ENCODE data around the gene RNASEL.

DNA sequence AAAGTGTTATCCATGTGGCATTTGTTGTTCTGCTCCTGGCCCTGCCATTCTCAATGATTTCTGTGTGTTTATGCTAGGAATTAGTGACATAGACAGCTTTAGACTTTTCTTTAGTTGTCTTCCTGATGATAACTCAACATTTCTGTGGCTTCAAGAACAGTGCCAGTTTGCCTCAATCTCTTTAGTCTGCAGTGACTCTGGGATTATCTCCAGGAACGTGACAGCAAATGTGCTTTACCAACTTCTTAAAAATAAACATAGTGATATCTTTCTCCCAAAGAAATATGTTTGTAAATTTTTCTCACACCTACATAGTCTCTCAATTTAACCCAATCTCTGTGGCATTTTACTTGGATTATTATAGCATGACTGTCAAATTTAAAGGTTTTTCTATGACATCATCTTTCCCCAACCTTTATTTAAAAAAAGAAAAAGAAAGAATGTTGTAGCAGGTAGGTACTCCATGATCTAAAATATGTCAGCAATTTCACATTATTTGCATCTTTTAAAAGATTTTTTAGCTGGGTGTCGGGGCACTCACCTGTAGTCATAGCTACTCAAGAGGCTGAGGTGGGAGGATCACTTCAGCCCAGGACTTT, 24.6 kb downstream of the RNASEL start:
- no peak for TF ChIP-seq POLR2A (IDR thresholded peaks at IDR 0.05)
- TF ChIP-seq, protein P1, sequence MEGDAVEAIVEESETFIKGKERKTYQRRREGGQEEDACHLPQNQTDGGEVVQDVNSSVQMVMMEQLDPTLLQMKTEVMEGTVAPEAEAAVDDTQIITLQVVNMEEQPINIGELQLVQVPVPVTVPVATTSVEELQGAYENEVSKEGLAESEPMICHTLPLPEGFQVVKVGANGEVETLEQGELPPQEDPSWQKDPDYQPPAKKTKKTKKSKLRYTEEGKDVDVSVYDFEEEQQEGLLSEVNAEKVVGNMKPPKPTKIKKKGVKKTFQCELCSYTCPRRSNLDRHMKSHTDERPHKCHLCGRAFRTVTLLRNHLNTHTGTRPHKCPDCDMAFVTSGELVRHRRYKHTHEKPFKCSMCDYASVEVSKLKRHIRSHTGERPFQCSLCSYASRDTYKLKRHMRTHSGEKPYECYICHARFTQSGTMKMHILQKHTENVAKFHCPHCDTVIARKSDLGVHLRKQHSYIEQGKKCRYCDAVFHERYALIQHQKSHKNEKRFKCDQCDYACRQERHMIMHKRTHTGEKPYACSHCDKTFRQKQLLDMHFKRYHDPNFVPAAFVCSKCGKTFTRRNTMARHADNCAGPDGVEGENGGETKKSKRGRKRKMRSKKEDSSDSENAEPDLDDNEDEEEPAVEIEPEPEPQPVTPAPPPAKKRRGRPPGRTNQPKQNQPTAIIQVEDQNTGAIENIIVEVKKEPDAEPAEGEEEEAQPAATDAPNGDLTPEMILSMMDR (IDR thresholded peaks at IDR 0.05) = no peak
